ENCODE measurements around the gene PLXNC1.

GRCh38 chr12:94192506-94192905, 44.1 kb downstream of the PLXNC1 start:
- TF ChIP-seq EZH2 (IDR thresholded peaks at IDR 0.05; ENCODE audit: low read depth, low read length, severe bottlenecking) (no peak), JUN (IDR thresholded peaks at IDR 0.05; ENCODE audit: low read depth, low read length) (no peak), CTCF (IDR thresholded peaks at IDR 0.05; ENCODE audit: control extremely low read depth in 1 of 3, insufficient read depth in 1 of 3, low read depth in 1 of 3, low read length in 3 of 3) (no peak), GABPA (IDR thresholded peaks at IDR 0.05; ENCODE audit: borderline replicate concordance, insufficient read depth, low read length) (no peak), NRF1 (IDR thresholded peaks at IDR 0.05; ENCODE audit: low read depth, low read length) (no peak)
